ENCODE data around the gene MSANTD7. TPM values are rescaled to one million over a fixed set of nuclear protein-coding genes. Genes with fewer than 3 reads are reported as not detected.

MSANTD7 gene
- total and polyA plus RNA-seq, 2 donors from 2014 or later = 2.8 to 9.5 TPM

GRCh38 chr10:14838582-14839304, 637 bp downstream of the MSANTD7 start:
- Histone ChIP-seq H3K36me3 (ENCODE audit: control insufficient read depth in 2 of 3, insufficient read depth in 3 of 3, low read length in 3 of 3) (peaks cover 3 to 37% (median 23%) of the 10 kb centered on the region in 3 donors), H3K27me3 (ENCODE audit: control insufficient read depth, insufficient read depth, low read length) (no peaks in the 10 kb centered on the region), H3K4me3 (ENCODE audit: low read length in 3 of 3) (peak overlapping the region; percentile 87 to 92 (median 91)), H3K27ac (ENCODE audit: low read depth in 2 of 2, low read length in 2 of 2) (peak overlapping the region; percentile 89 to 92), H3K9ac (ENCODE audit: low read length in 3 of 3) (peak overlapping the region; percentile 72 to 85 (median 81)), H3K9me3 (ENCODE audit: control insufficient read depth in 2 of 3, insufficient read depth in 1 of 3, low read length in 3 of 3) (no peaks in the 10 kb centered on the region), H3K4me1 (ENCODE audit: control insufficient read depth in 2 of 3, insufficient read depth in 2 of 3, low read depth in 1 of 3, low read length in 3 of 3) (peaks cover 2 to 12% (median 5%) of the 10 kb centered on the region in 3 donors)
- FAIRE-seq = no peak
- intact Hi-C loops (cut with DNase I) = no loop called here
- TF ChIP-seq CTCF (IDR thresholded peaks at IDR 0.05; ENCODE audit: borderline replicate concordance, extremely low read depth, insufficient read depth) = no peak
- peak; percentile 71 to 86 (median 82) for DNase-seq

GRCh38 chr10:14839305-14839695, 1.2 kb downstream of the MSANTD7 start:
- FAIRE-seq (no peak), DNase-seq (peak in 1 of 5 donors; percentile 20)
- no peak for TF ChIP-seq CTCF (IDR thresholded peaks at IDR 0.05; ENCODE audit: borderline replicate concordance, extremely low read depth, insufficient read depth)
- H3K27ac ChIP-seq (ENCODE audit: low read depth in 2 of 2, low read length in 2 of 2) = no peak overlapping the region
- H3K9ac ChIP-seq (ENCODE audit: low read length in 3 of 3) = peak overlapping the region; percentile 61 to 85 (median 81)
- peaks cover 2 to 12% (median 5%) of the 10 kb centered on the region in 3 donors for H3K4me1 ChIP-seq (ENCODE audit: control insufficient read depth in 2 of 3, insufficient read depth in 2 of 3, low read depth in 1 of 3, low read length in 3 of 3)
- intact Hi-C loops (cut with DNase I) = no loop called here
- peaks cover 7 to 43% (median 26%) of the 10 kb centered on the region in 3 donors for H3K36me3 ChIP-seq (ENCODE audit: control insufficient read depth in 2 of 3, insufficient read depth in 3 of 3, low read length in 3 of 3)
- H3K9me3 ChIP-seq (ENCODE audit: control insufficient read depth in 2 of 3, insufficient read depth in 1 of 3, low read length in 3 of 3) = no peaks in the 10 kb centered on the region
- no peaks in the 10 kb centered on the region for H3K27me3 ChIP-seq (ENCODE audit: control insufficient read depth, insufficient read depth, low read length)
- peak overlapping the region; percentile 87 to 92 (median 91) for H3K4me3 ChIP-seq (ENCODE audit: low read length in 3 of 3)

GRCh38 chr10:14840178-14840577, 2.1 kb downstream of the MSANTD7 start:
- no peak for TF ChIP-seq CTCF (IDR thresholded peaks at IDR 0.05; ENCODE audit: borderline replicate concordance, extremely low read depth, insufficient read depth)
- Histone ChIP-seq H3K9me3 (ENCODE audit: control insufficient read depth in 2 of 3, insufficient read depth in 1 of 3, low read length in 3 of 3) (no peaks in the 10 kb centered on the region), H3K27me3 (ENCODE audit: control insufficient read depth, insufficient read depth, low read length) (no peaks in the 10 kb centered on the region), H3K36me3 (ENCODE audit: control insufficient read depth in 2 of 3, insufficient read depth in 3 of 3, low read length in 3 of 3) (peaks cover 4 to 44% (median 29%) of the 10 kb centered on the region in 3 donors), H3K9ac (ENCODE audit: low read length in 3 of 3) (no peak overlapping the region), H3K4me3 (ENCODE audit: low read length in 3 of 3) (no peak overlapping the region), H3K4me1 (ENCODE audit: control insufficient read depth in 2 of 3, insufficient read depth in 2 of 3, low read depth in 1 of 3, low read length in 3 of 3) (peaks cover 2 to 12% (median 5%) of the 10 kb centered on the region in 3 donors), H3K27ac (ENCODE audit: low read depth in 2 of 2, low read length in 2 of 2) (no peak overlapping the region)
- DNase-seq (no peak), FAIRE-seq (no peak)
- intact Hi-C loops (cut with DNase I) = no loop called here

Data from kidney (tissue), 14 donors.